Choroid plexus epithelial cell (primary cell): ENCODE measurements around the gene NEK6.
A peak's percentile ranks its signal among the peaks of the same experiment; 100 is the strongest.

Experiments used
- DNase-seq: peaks from one replicate; pipeline ENCODE4 v3.0.0-alpha.2; 2010; ENCODE audit warnings: low read depth
- H3K4me3 ChIP-seq: 2 replicates; pipeline ENCODE4 v1.5.1; 2011; ENCODE audit warnings: low read depth, mild to moderate bottlenecking, control low read depth, low read length, moderate library complexity
- TF ChIP-seq, protein P1 (sequence below): conservative IDR thresholded peaks from 2 replicates; pipeline ENCODE4 v1.5.1; 2011; ENCODE audit warnings: low read depth, mild to moderate bottlenecking, control low read depth, inconsistent platforms, low read length, moderate library complexity

NEK6 gene

DNA sequence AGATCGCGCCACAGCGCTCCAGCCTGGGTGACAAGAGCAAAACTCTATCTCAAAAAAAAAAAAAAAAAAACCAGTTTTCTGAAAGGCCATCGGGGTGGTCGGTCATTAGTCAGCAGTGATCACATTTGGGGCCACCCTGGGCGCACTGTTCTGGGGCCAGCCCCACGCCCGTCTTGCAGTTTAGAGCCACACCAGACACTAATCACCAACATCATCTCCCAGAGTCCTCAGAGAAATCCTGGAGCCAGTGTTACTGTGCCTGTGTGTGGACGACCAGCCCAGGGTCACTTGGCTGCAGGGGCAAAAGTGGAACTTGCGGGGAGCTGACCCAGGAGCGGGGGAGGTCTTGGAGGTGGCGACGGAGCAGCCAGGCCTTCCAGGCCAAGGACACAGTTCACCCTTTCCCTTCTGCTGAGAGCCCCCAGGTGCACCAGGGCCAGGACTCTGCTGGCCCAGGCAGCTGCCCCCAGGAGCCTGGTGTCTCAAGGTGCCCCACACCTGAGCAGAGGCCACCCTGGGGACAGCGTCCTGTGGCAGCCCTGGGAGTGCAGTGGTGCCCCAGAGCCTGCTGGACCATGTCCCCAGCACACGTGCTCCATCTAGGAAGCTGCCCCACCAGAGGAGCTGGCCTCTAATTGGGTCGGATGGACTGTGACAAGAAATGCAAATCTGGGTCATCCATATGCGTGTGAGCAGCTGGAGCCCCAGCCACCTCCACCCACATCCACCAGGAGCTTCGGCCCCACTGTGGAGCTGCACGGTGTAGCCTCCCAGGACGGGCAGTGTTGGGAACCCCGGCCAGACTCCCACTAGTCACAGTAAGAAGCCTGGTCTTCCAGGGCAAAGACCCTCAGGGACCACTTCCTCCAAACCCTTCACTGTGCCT is 51.1 kb downstream of the NEK6 start:
- DNase-seq = no peak
- TF ChIP-seq, protein P1, sequence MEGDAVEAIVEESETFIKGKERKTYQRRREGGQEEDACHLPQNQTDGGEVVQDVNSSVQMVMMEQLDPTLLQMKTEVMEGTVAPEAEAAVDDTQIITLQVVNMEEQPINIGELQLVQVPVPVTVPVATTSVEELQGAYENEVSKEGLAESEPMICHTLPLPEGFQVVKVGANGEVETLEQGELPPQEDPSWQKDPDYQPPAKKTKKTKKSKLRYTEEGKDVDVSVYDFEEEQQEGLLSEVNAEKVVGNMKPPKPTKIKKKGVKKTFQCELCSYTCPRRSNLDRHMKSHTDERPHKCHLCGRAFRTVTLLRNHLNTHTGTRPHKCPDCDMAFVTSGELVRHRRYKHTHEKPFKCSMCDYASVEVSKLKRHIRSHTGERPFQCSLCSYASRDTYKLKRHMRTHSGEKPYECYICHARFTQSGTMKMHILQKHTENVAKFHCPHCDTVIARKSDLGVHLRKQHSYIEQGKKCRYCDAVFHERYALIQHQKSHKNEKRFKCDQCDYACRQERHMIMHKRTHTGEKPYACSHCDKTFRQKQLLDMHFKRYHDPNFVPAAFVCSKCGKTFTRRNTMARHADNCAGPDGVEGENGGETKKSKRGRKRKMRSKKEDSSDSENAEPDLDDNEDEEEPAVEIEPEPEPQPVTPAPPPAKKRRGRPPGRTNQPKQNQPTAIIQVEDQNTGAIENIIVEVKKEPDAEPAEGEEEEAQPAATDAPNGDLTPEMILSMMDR = no peak
- no peak overlapping the region for H3K4me3 ChIP-seq

DNA sequence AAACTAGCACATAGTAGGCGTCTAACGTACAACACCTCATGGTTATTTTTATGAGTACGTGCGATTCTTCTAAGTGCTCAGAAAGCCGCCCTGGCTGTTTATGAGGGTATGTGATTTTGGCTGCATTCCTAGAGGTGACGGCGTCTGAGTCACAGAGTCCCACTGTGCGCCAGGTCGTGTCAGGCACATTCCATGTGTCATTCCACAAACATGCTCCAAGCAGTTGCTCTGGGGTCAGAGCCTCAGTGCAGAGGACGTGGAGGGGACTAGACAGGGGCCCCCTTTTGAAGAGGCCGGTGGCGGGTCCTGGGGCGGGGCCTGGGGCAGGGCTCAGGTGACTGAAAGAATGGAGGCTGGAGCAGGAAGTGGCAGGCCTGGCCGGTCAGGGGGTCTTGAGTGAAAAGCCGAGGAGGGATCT is 51.9 kb downstream of the NEK6 start:
- peak; percentile 98 for DNase-seq

DNA sequence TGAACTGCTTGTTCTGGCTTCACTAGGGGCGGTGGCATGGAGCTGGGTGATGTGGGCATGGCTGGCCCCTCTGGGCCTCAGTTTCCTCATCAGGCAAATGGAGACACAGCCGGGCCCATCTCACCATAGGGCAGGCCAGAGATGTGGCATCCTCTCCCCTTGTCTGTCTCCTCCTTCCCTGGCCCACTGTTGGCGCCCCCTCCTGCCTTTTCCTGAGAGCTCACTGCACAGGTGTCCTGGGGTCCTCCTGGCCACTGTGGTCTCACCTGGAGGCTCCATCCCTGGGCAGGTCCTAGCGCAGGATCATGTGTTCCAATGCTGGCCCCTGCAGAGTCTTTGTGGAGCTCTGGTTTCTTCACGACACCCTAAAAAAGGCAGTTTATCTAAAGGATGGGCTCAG is 53.5 kb downstream of the NEK6 start:
- DNase-seq = no peak
- TF ChIP-seq, protein P1 = peak; percentile 27
- H3K4me3 ChIP-seq = no peak overlapping the region

More for the DNA sequence above, 51.9 kb downstream of the NEK6 start:
- TF ChIP-seq, protein P1 = no peak
- no peak overlapping the region for H3K4me3 ChIP-seq

DNA sequence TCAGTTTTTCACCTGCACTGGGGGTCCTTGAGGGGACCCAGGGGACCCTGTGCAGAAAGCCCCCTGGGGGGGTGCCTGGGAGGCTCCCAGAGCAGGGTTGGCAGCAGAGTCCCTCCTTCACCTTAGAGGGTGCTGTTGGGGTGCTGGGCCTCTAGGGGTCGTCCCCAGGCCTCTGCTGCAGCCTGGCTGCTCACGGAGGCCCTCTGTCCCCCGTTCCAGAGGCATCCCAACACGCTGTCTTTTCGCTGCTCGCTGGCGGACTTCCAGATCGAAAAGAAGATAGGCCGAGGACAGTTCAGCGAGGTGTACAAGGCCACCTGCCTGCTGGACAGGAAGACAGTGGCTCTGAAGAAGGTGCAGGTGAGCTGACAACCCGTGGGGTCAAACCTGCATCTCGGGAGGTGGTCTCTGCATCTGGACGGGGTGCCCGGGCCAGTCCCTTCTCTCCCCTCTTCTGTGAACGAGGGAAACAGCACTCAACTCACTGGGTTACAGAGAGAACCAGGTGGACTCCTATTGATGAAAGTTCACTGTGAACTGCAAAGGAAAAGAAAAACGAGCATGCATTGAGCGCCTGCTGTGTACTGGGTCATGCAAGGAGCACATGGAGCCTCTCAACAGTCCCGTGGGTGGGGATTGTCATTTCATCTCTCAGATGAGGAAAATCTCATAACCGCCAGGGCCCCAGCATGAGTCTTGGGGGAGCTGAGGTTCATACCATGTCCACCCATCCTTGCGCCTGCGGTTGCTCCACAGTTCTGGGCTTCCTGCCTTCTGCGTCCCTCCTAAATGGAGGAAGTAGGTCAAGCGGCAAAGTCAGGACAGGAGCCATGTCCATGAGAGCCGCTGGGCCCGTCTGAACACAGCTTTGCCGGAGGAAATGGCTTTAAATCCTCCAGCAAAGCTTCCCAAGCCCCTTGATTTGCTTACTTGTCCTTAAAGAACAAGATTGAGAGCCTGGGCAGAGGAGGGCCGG is 54.8 kb downstream of the NEK6 start:
- DNase-seq = no peak
- TF ChIP-seq, protein P1 = peak; percentile 22
- no peak overlapping the region for H3K4me3 ChIP-seq

DNA sequence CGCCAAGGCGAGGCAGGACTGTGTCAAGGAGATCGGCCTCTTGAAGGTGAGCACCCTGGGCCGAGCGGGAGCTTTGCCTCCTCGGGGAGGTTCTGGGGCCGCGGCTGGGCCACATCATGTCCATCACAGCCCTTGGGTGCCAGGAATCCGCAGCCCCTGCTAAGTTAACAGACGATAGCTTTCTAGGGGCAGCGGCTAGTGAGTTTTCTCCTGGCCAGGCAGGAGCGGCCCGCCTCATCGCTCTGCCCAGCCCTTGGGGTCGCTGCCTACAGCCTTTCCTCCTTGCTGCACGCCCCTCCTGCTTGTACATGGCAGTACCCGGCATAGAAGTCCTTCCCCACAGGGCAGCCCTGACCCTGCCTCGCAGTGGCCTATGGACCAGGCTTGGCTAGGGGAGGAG is 56.2 kb downstream of the NEK6 start:
- no peak overlapping the region for H3K4me3 ChIP-seq
- no peak for DNase-seq
- TF ChIP-seq, protein P1 = no peak

DNA sequence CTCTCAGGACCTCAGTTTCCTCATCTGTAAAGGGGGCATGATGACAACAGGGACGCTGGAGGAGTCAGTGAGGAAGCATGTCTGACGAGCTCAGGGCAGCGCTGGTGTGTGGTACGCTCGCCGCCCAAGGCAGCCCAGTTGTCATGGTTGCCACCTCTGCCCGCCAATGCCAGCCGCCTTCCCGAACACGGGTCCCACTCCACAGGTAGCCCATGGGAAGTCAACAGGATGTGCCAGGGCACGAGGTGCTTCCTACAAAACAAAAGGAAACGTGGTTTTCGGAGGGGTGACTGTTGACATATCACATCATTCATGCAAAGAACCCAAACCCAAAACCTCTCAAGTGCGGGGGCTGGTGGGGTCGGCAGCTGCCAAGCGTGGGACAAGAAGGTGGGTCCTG is 58.1 kb downstream of the NEK6 start:
- TF ChIP-seq, protein P1 = no peak
- DNase-seq = no peak
- no peak overlapping the region for H3K4me3 ChIP-seq
